DOHH2 (cell line): ENCODE data around the gene RASGRP4.
A peak's percentile ranks its signal among the peaks of the same experiment; 100 is the strongest.

ENCODE experiments used
- H3F3A ChIP-seq: fragments of 200-600 bp; sonication (generic), shearing (Covaris generic); 2 replicates; pipeline ENCODE4 v1.6.0; 2016; ENCODE audit warnings: antibody characterized with exemption, mild to moderate bottlenecking; ENCODE audit not compliant: control insufficient read depth, insufficient read depth
- H3K27ac ChIP-seq: fragments of 200-600 bp; sonication (generic); 2 replicates; pipeline ENCODE4 v1.5.1; 2014; ENCODE audit warnings: low read depth, mild to moderate bottlenecking, low read length, moderate library complexity
- H3K27me3 ChIP-seq: fragments of 200-600 bp; sonication (generic); 2 replicates; pipeline ENCODE4 v1.6.1; 2014; ENCODE audit warnings: mild to moderate bottlenecking, low read length, mixed read lengths; ENCODE audit not compliant: control insufficient read depth
- H3K36me3 ChIP-seq: fragments of 200-600 bp; sonication (generic); 2 replicates; pipeline ENCODE4 v1.6.1; 2014; ENCODE audit warnings: mild to moderate bottlenecking, low read length, moderate library complexity, mixed read lengths; ENCODE audit not compliant: control insufficient read depth
- H3K4me1 ChIP-seq: fragments of 200-600 bp; sonication (generic); 2 replicates; pipeline ENCODE4 v1.6.1; 2014; ENCODE audit warnings: mild to moderate bottlenecking, low read length, mixed read lengths; ENCODE audit not compliant: control insufficient read depth
- H3K4me2 ChIP-seq: fragments of 200-600 bp; sonication (generic); 2 replicates; pipeline ENCODE4 v1.6.0; 2014; ENCODE audit warnings: mild to moderate bottlenecking, low read length, moderate library complexity
- H3K4me3 ChIP-seq: fragments of 200-600 bp; sonication (generic); 2 replicates; pipeline ENCODE4 v1.5.1; 2014; ENCODE audit warnings: mild to moderate bottlenecking, low read length, mixed read lengths
- H3K79me2 ChIP-seq: fragments of 200-600 bp; sonication (generic); 2 replicates; pipeline ENCODE4 v1.6.1; 2014; ENCODE audit warnings: mild to moderate bottlenecking, low read length, mixed read lengths; ENCODE audit not compliant: control insufficient read depth
- H3K9me2 ChIP-seq: fragments of 200-600 bp; sonication (generic); replicated peaks from 2 replicates; pipeline ENCODE4 v1.6.1; 2014; ENCODE audit warnings: mild to moderate bottlenecking, low read length, mixed read lengths; ENCODE audit not compliant: control insufficient read depth
- H3K9me3 ChIP-seq: fragments of 200-600 bp; sonication (generic); 2 replicates; pipeline ENCODE4 v1.6.1; 2014; ENCODE audit warnings: antibody characterized with exemption, low read length, mixed read lengths; ENCODE audit not compliant: control insufficient read depth, insufficient read depth
- H4K20me1 ChIP-seq: fragments of 200-600 bp; sonication (generic); 2 replicates; pipeline ENCODE4 v1.6.0; 2014; ENCODE audit warnings: low read depth, mild to moderate bottlenecking, antibody characterized with exemption, low read length, moderate library complexity; ENCODE audit not compliant: control insufficient read depth, insufficient read depth
- CTCF ChIP-seq: fragments of 200-600 bp; sonication (generic); IDR thresholded peaks from one replicate; pipeline ENCODE4 v1.5.1; 2014; ENCODE audit warnings: antibody characterized with exemption, mild to moderate bottlenecking, low read depth, low read length; ENCODE audit not compliant: poor library complexity, severe bottlenecking
- EZH2phosphoT487 ChIP-seq: fragments of 200-600 bp; sonication (generic); IDR thresholded peaks from 2 replicates; pipeline ENCODE4 v1.6.1; 2017; ENCODE audit warnings: borderline replicate concordance, mild to moderate bottlenecking, antibody characterized with exemption, low read length, moderate library complexity, mixed read lengths

Gene RASGRP4

GRCh38 chr19:38391911-38392464, 34.0 kb downstream of the RASGRP4 start:
- Histone ChIP-seq H3K27me3 (peaks cover 75% of the 10 kb centered on the region), H3K9me3 (no peaks in the 10 kb centered on the region), H3K4me1 (peaks cover 20% of the 10 kb centered on the region), H3K79me2 (no peaks in the 10 kb centered on the region), H3K4me2 (no peak overlapping the region), H3F3A (no peaks in the 10 kb centered on the region; the same call in 1 of the 2 replicates), H3K9me2 (no peaks in the 10 kb centered on the region), H4K20me1 (0 out of 2 replicates have a peak, but pooled peaks cover 4% of the 10 kb centered on the region), H3K4me3 (no peak overlapping the region), H3K36me3 (no peaks in the 10 kb centered on the region), H3K27ac (no peak overlapping the region)
- no peak for TF ChIP-seq EZH2phosphoT487
- no peak for TF ChIP-seq CTCF

GRCh38 chr19:38389957-38390924, 35.8 kb downstream of the RASGRP4 start:
- no peak for TF ChIP-seq CTCF
- TF ChIP-seq EZH2phosphoT487: no peak
- H3K9me2 ChIP-seq: no peaks in the 10 kb centered on the region
- H3K79me2 ChIP-seq: no peaks in the 10 kb centered on the region
- no peak overlapping the region for H3K27ac ChIP-seq
- H3K4me3 ChIP-seq: no peak overlapping the region
- H3K4me1 ChIP-seq: peaks cover 25% of the 10 kb centered on the region
- H3F3A ChIP-seq: no peaks in the 10 kb centered on the region; the same call in 1 of the 2 replicates
- no peaks in the 10 kb centered on the region for H3K9me3 ChIP-seq
- 0 out of 2 replicates have a peak, but pooled peaks cover 4% of the 10 kb centered on the region for H4K20me1 ChIP-seq
- peaks cover 64% of the 10 kb centered on the region for H3K27me3 ChIP-seq
- H3K36me3 ChIP-seq: no peaks in the 10 kb centered on the region
- no peak overlapping the region for H3K4me2 ChIP-seq

GRCh38 chr19:38389101-38389925, 36.7 kb downstream of the RASGRP4 start:
- H3K4me2 ChIP-seq: peak overlapping the region; percentile 95
- H3K4me3 ChIP-seq: no peak overlapping the region
- H3F3A ChIP-seq: no peaks in the 10 kb centered on the region; the same call in 1 of the 2 replicates
- H3K9me3 ChIP-seq: no peaks in the 10 kb centered on the region
- H3K79me2 ChIP-seq: no peaks in the 10 kb centered on the region
- no peaks in the 10 kb centered on the region for H3K9me2 ChIP-seq
- no peaks in the 10 kb centered on the region; the same call in 1 of the 2 replicates for H3K36me3 ChIP-seq
- H4K20me1 ChIP-seq: 0 out of 2 replicates have a peak, but pooled peaks cover 4% of the 10 kb centered on the region
- H3K27ac ChIP-seq: no peak overlapping the region
- H3K27me3 ChIP-seq: peaks cover 55% of the 10 kb centered on the region
- peaks cover 25% of the 10 kb centered on the region for H3K4me1 ChIP-seq
- TF ChIP-seq EZH2phosphoT487: 0 out of 2 replicates have a peak, but pooled peaks have one; percentile 62
- TF ChIP-seq CTCF: no peak
